NCI-H748 treated with DMSO at 0.1 percent for 48 hours (cell line): Measurements from ENCODE around the gene SYTL5.

Experiments used
- DNase-seq: peaks from one replicate; lab custom pipeline; 2025; lab: John Stamatoyannopoulos, UW

SYTL5 gene

GRCh38 chrX:38138900-38139299, 132.5 kb downstream of the SYTL5 start:
- DNase-seq = no peak

- DNase-seq = no peak
Measured at GRCh38 chrX:38142610-38143009, 136.3 kb downstream of the SYTL5 start.

- no peak for DNase-seq
Measured at GRCh38 chrX:38149016-38149415, 142.7 kb downstream of the SYTL5 start.

- DNase-seq = no peak
Measured at GRCh38 chrX:38150993-38151392, 144.6 kb downstream of the SYTL5 start.

- DNase-seq = no peak
Measured at GRCh38 chrX:38151441-38151840, 145.1 kb downstream of the SYTL5 start.

GRCh38 chrX:38154340-38154739, 148.0 kb downstream of the SYTL5 start:
- no peak for DNase-seq

GRCh38 chrX:38154818-38155217, 148.5 kb downstream of the SYTL5 start:
- DNase-seq = no peak

- no peak for DNase-seq
Measured at GRCh38 chrX:38156838-38157237, 150.5 kb downstream of the SYTL5 start.

GRCh38 chrX:38163193-38163592, 156.8 kb downstream of the SYTL5 start:
- DNase-seq = no peak

GRCh38 chrX:38165023-38165422, 158.7 kb downstream of the SYTL5 start:
- no peak for DNase-seq

- DNase-seq = peak; percentile 1
Measured at GRCh38 chrX:38166478-38167083, 160.2 kb downstream of the SYTL5 start.

- DNase-seq = no peak
Measured at GRCh38 chrX:38170556-38170955, 164.2 kb downstream of the SYTL5 start.

GRCh38 chrX:38172596-38172995, 166.2 kb downstream of the SYTL5 start:
- DNase-seq = no peak

- DNase-seq = peak; percentile 10
Measured at GRCh38 chrX:38175139-38175538, 168.8 kb downstream of the SYTL5 start.

GRCh38 chrX:38178396-38178795, 172.0 kb downstream of the SYTL5 start:
- DNase-seq = no peak
